HG03135 (cell line): ENCODE results near the gene KDF1.
A peak's percentile ranks its signal among the peaks of the same experiment; 100 is the strongest.

Source experiments
- ATAC-seq: cut with Tn5 transposase; IDR thresholded peaks from one replicate; pipeline ENCODE4 v1.9.1; 2021; ENCODE audit warnings: mild to moderate bottlenecking, moderate library complexity; ENCODE audit not compliant: unreplicated experiment

The KDF1 gene

GRCh38 chr1:26921126-26921539, 39.1 kb downstream of the KDF1 start:
- peak; percentile 19 for ATAC-seq

- ATAC-seq: no peak
Observed at GRCh38 chr1:26915204-26915842, 44.9 kb downstream of the KDF1 start.

- no peak for ATAC-seq
Observed at GRCh38 chr1:26913754-26914619, 46.3 kb downstream of the KDF1 start, which contains the start of gene NR0B2. Gene NR0B2, minus strand, starts transcription at chr1:26913975. Its CDS starts 35 bp downstream, at chr1:26913940.

GRCh38 chr1:26913389-26913753, 46.9 kb downstream of the KDF1 start:
- ATAC-seq: no peak

GRCh38 chr1:26912147-26912490, 48.1 kb downstream of the KDF1 start:
- no peak for ATAC-seq

- no peak for ATAC-seq
Observed at GRCh38 chr1:26911399-26912146, 48.7 kb downstream of the KDF1 start.

- no peak for ATAC-seq
Observed at GRCh38 chr1:26910343-26911160, 49.7 kb downstream of the KDF1 start.

- no peak for ATAC-seq
Observed at GRCh38 chr1:26909951-26910342, 50.3 kb downstream of the KDF1 start.

- ATAC-seq: no peak
Observed at GRCh38 chr1:26907071-26907917, 53.0 kb downstream of the KDF1 start.

- no peak for ATAC-seq
Observed at GRCh38 chr1:26900815-26901511, 59.3 kb downstream of the KDF1 start.

- peak; percentile 69 for ATAC-seq
Observed at GRCh38 chr1:26900001-26900814, 60.1 kb downstream of the KDF1 start, which contains the start of gene GPATCH3. Gene GPATCH3, minus strand, starts transcription at chr1:26900467. Its CDS starts 25 bp downstream, at chr1:26900442.
